Tibial nerve (tissue), 4 donors: ENCODE results near the gene AGGF1. TPM values are rescaled to one million over a fixed set of nuclear protein-coding genes. Genes with fewer than 3 reads are reported as not detected.

Experiments
- DNase-seq, 2 donors: peaks; one replicate each; pipeline ENCODE4 v3.0.0-alpha.2; 2019; ENCODE audit warnings: low spot score in 2 of 2
- H3K27ac ChIP-seq, 4 donors: fragments of 200-600 bp; sonication (generic) in 3 of 4; one replicate each; pipeline ENCODE4 v1.5.1; 2017 to 2019; ENCODE audit warnings: mild to moderate bottlenecking in 1 of 4
- H3K27me3 ChIP-seq, 2 donors: fragments of 200-600 bp; sonication (generic) in 1 of 2; one replicate each; pipeline versions ENCODE4 v1.5.1 to v1.6.0; 2017 to 2019
- H3K36me3 ChIP-seq, 3 donors: fragments of 200-600 bp; sonication (generic); one replicate each; pipeline ENCODE4 v1.5.1; 2018 to 2019
- H3K4me1 ChIP-seq, 4 donors: fragments of 200-600 bp; sonication (generic) in 3 of 4; one replicate each; pipeline ENCODE4 v1.5.1; 2017 to 2019
- H3K4me3 ChIP-seq, 4 donors: fragments of 200-600 bp; sonication (generic) in 3 of 4; one replicate each; pipeline ENCODE4 v1.5.1; 2017 to 2019; ENCODE audit warnings: mild to moderate bottlenecking in 1 of 4, moderate library complexity in 1 of 4
- H3K9me3 ChIP-seq, 4 donors: fragments of 200-600 bp; sonication (generic) in 3 of 4; one replicate each; pipeline ENCODE4 v1.5.1; 2017 to 2019
- CTCF ChIP-seq, 5 experiments: fragments of 200-600 bp in 3 of 5; fragments of 450-650 bp in 2 of 5; sonication (generic) in 3 of 5; IDR thresholded peaks; one replicate each; pipeline ENCODE4 v1.5.1; 2016 to 2019; ENCODE audit warnings: antibody characterized with exemption in 5 of 5, mild to moderate bottlenecking in 3 of 5, moderate library complexity in 2 of 5
- EP300 ChIP-seq, 2 donors: sonication (generic); formaldehyde crosslinking; IDR thresholded peaks; one replicate each; pipeline ENCODE4 v1.6.1; 2017; ENCODE audit warnings: antibody characterized with exemption in 2 of 2, mild to moderate bottlenecking in 1 of 2
- POLR2A ChIP-seq, 2 donors: fragments of 450-650 bp; IDR thresholded peaks; one replicate each; pipeline ENCODE4 v1.6.1; 2017; ENCODE audit warnings: antibody characterized with exemption in 2 of 2, mild to moderate bottlenecking in 2 of 2, moderate library complexity in 2 of 2
- WGBS, 2 donors: methylation state at CpG; one replicate each; pipeline ENCODE4 v1.1.5; 2018; 5-methylcytosine and 5-hydroxymethylcytosine counted together
- total RNA-seq, 4 donors: library from RNA; depleted of rRNA; stranded (reverse); fragments of >200 nt; gene quantifications; one replicate each; pipeline ENCODE4 v1.1.0, GENCODE V29; 2016

Gene AGGF1
- total RNA-seq, 4 donors from 2014 or later: 17.5 to 20.9 (median 18.6) TPM

GRCh38 chr5:77033338-77033737, 3.1 kb downstream of the AGGF1 start:
- Histone ChIP-seq H3K27me3 (no peaks in the 10 kb centered on the region), H3K9me3 (no peaks in the 10 kb centered on the region), H3K4me3 (no peak overlapping the region), H3K36me3 (peaks cover 0 to 35% (median 9%) of the 10 kb centered on the region in 3 donors), H3K4me1 (peaks cover 0 to 36% (median 18%) of the 10 kb centered on the region in 4 donors), H3K27ac (no peak overlapping the region)
- 91 to 96% methylated on average over 5 of the region's 5 CpGs for WGBS, 2 donors
- no peak for DNase-seq
- TF ChIP-seq EP300 (IDR thresholded peaks at IDR 0.05) (no peak), POLR2A (IDR thresholded peaks at IDR 0.05) (no peak), CTCF (IDR thresholded peaks at IDR 0.05) (no peak)

- DNase-seq: no peak
- no peaks in the 10 kb centered on the region for H3K9me3 ChIP-seq
- H3K27me3 ChIP-seq: no peaks in the 10 kb centered on the region
- H3K4me3 ChIP-seq: no peak overlapping the region
- H3K36me3 ChIP-seq: peaks cover 2 to 59% (median 9%) of the 10 kb centered on the region in 3 donors
- no peak overlapping the region for H3K27ac ChIP-seq
- no peak for TF ChIP-seq EP300 (IDR thresholded peaks at IDR 0.05)
- TF ChIP-seq POLR2A (IDR thresholded peaks at IDR 0.05): no peak
- TF ChIP-seq CTCF (IDR thresholded peaks at IDR 0.05): no peak
- WGBS, 2 donors: 85 to 90% methylated on average over 1 of the region's 1 CpG
- peaks cover 0 to 28% (median 8%) of the 10 kb centered on the region in 4 donors for H3K4me1 ChIP-seq
Measured at GRCh38 chr5:77035950-77036349, 5.7 kb downstream of the AGGF1 start.

GRCh38 chr5:77046416-77047073, 16.3 kb downstream of the AGGF1 start:
- TF ChIP-seq POLR2A (IDR thresholded peaks at IDR 0.05) (no peak), EP300 (IDR thresholded peaks at IDR 0.05) (no peak), CTCF (IDR thresholded peaks at IDR 0.05) (no peak)
- no peak for DNase-seq
- H3K27me3 ChIP-seq: no peaks in the 10 kb centered on the region
- no peak overlapping the region for H3K27ac ChIP-seq
- H3K4me3 ChIP-seq: no peak overlapping the region
- 94 to 98% methylated on average over 1 of the region's 1 CpG for WGBS, 2 donors
- H3K36me3 ChIP-seq: peaks cover 0 to 61% (median 0%) of the 10 kb centered on the region in 3 donors
- no peaks in the 10 kb centered on the region for H3K4me1 ChIP-seq
- H3K9me3 ChIP-seq: no peaks in the 10 kb centered on the region

GRCh38 chr5:77064040-77064439, 33.8 kb downstream of the AGGF1 start:
- H3K27ac ChIP-seq: no peak overlapping the region
- peaks cover 0 to 4% (median 0%) of the 10 kb centered on the region in 4 donors for H3K4me1 ChIP-seq
- no peaks in the 10 kb centered on the region for H3K9me3 ChIP-seq
- DNase-seq: no peak
- WGBS, 2 donors: 63 to 90% methylated on average over 3 of the region's 3 CpGs
- H3K27me3 ChIP-seq: no peaks in the 10 kb centered on the region
- TF ChIP-seq CTCF (IDR thresholded peaks at IDR 0.05) (no peak), EP300 (IDR thresholded peaks at IDR 0.05) (no peak), POLR2A (IDR thresholded peaks at IDR 0.05) (no peak)
- peaks cover 0 to 90% (median 0%) of the 10 kb centered on the region in 3 donors for H3K36me3 ChIP-seq
- no peak overlapping the region for H3K4me3 ChIP-seq

GRCh38 chr5:77065256-77065655, 35.1 kb downstream of the AGGF1 start:
- no peaks in the 10 kb centered on the region for H3K9me3 ChIP-seq
- no peak for DNase-seq
- TF ChIP-seq EP300 (IDR thresholded peaks at IDR 0.05): peak in 1 of 2 donors; percentile 57
- no peak for TF ChIP-seq POLR2A (IDR thresholded peaks at IDR 0.05)
- H3K36me3 ChIP-seq: peaks cover 0 to 84% (median 0%) of the 10 kb centered on the region in 3 donors
- H3K4me1 ChIP-seq: peaks cover 0 to 4% (median 0%) of the 10 kb centered on the region in 4 donors
- peak overlapping the region in 2 of 4 donors; percentile 65 to 78 for H3K27ac ChIP-seq
- no peaks in the 10 kb centered on the region for H3K27me3 ChIP-seq
- 83% methylated on average over 3 of the region's 3 CpGs for WGBS, 2 donors
- H3K4me3 ChIP-seq: no peak overlapping the region
